Right lobe of liver (tissue), 4 donors: ENCODE data around the gene ARL4D.

ENCODE experiments used
- CTCF ChIP-seq, 4 donors: fragments of 200-600 bp in 3 of 4; fragments of 450-650 bp in 1 of 4; IDR thresholded peaks; one replicate each; pipeline versions ENCODE4 v1.5.1 to v1.8.0; 2016 to 2022; ENCODE audit warnings: antibody characterized with exemption in 4 of 4, mild to moderate bottlenecking in 2 of 4
- POLR2A ChIP-seq: fragments of 450-650 bp; IDR thresholded peaks from one replicate; pipeline ENCODE4 v1.6.1; 2017; ENCODE audit warnings: antibody characterized with exemption, mild to moderate bottlenecking
- donor health status: DM: no; HTN: no; CAD: no.
- donor health status: DM: no; HTN: no; CAD: no.
- donor health status: DM: no; HTN: yes; CAD: no.

GRCh38 chr17:43398724-43399595 is at the start of gene ARL4D:
- no peak for TF ChIP-seq CTCF (IDR thresholded peaks at IDR 0.05)
- TF ChIP-seq POLR2A = peak; percentile 99
